HepG2 (cell line): ENCODE data around the gene ATP2A2. TPM values are rescaled to one million over a fixed set of nuclear protein-coding genes. Genes with fewer than 3 reads are reported as not detected.

Experiments
- CREBL2 ChIP-seq: sonication (generic); formaldehyde crosslinking; IDR thresholded peaks from 2 replicates; pipeline ENCODE4 v1.8.1; 2023; ENCODE audit warnings: missing genetic modification reagents, mild to moderate bottlenecking, borderline replicate concordance
- HNF1A ChIP-seq, 2 experiments: sonication (generic) in 1 of 2; formaldehyde crosslinking in 1 of 2; IDR thresholded peaks; 2 replicates each; pipeline versions ENCODE4 v1.4.0 to v1.6.1; 2016 to 2020; ENCODE audit warnings: borderline replicate concordance in 1 of 2, low read depth in 1 of 2, mild to moderate bottlenecking in 1 of 2, missing genetic modification reagents in 1 of 2
- KDM5A ChIP-seq: fragments of 200-600 bp; sonication (generic); IDR thresholded peaks from 2 replicates; pipeline ENCODE4 v1.7.0; 2018; ENCODE audit warnings: antibody characterized with exemption, mild to moderate bottlenecking, low read length, borderline replicate concordance
- PAX8 ChIP-seq: sonication (generic); formaldehyde crosslinking; IDR thresholded peaks from 2 replicates; pipeline ENCODE4 v1.8.0; 2022; ENCODE audit warnings: mild to moderate bottlenecking, missing genetic modification reagents, borderline replicate concordance
- RERE ChIP-seq: IDR thresholded peaks from 2 replicates; pipeline ENCODE4 v1.6.1; 2016; ENCODE audit warnings: low read depth, missing genetic modification reagents, missing compliant biosample characterization
- SIN3A ChIP-seq: IDR thresholded peaks from 2 replicates; pipeline ENCODE4 v1.6.1; 2011; ENCODE audit warnings: low read depth, mild to moderate bottlenecking, control low read depth, low read length, borderline replicate concordance
- TBL1XR1 ChIP-seq: fragments of 150-350 bp; IDR thresholded peaks from 2 replicates; pipeline ENCODE4 v1.6.1; 2014; ENCODE audit warnings: borderline replicate concordance, low read length; ENCODE audit not compliant: partially characterized antibody
- TERF1 ChIP-seq: sonication (generic); formaldehyde crosslinking; IDR thresholded peaks from 2 replicates; pipeline ENCODE4 v1.8.0; 2022; ENCODE audit warnings: mild to moderate bottlenecking, missing genetic modification reagents, moderate library complexity
- ZBTB26 ChIP-seq: IDR thresholded peaks from 2 replicates; pipeline ENCODE4 v1.6.1; 2016; ENCODE audit warnings: missing compliant biosample characterization, missing genetic modification reagents, borderline replicate concordance
- ZBTB7A ChIP-seq: sonication (generic); formaldehyde crosslinking; IDR thresholded peaks from 2 replicates; pipeline ENCODE4 v1.8.0; 2022; ENCODE audit warnings: mild to moderate bottlenecking, missing genetic modification reagents
- ZNF256 ChIP-seq: sonication (generic); formaldehyde crosslinking; conservative IDR thresholded peaks from 2 replicates; pipeline ENCODE4 v1.4.0; 2020; ENCODE audit warnings: missing genetic modification reagents
- ZNF614 ChIP-seq: IDR thresholded peaks from 2 replicates; pipeline ENCODE4 v1.6.1; 2018; ENCODE audit warnings: missing biosample characterization, missing genetic modification reagents, inconsistent platforms, borderline replicate concordance
- ZNF615 ChIP-seq: sonication (generic); formaldehyde crosslinking; IDR thresholded peaks from 2 replicates; pipeline ENCODE4 v1.5.0; 2020; ENCODE audit warnings: mild to moderate bottlenecking, missing genetic modification reagents, borderline replicate concordance
- ZNF672 ChIP-seq: sonication (generic); formaldehyde crosslinking; IDR thresholded peaks from 2 replicates; pipeline ENCODE4 v1.8.1; 2022; ENCODE audit warnings: missing genetic modification reagents
- polyA plus RNA-seq, 8 experiments: library from polyadenylated mRNA; depleted of rRNA in 3 of 8; stranded (reverse) in 7 of 8; unstranded in 1 of 8; fragments of >200 nt; fragmentation: Illumina TruSeq in 4 of 8; extraction: Trizol in 4 of 8; gene quantifications; 2 replicates each; pipeline versions ENCODE4 v1.2.1 to v1.2.3, GENCODE V29; 2011 to 2016; ENCODE audit warnings: low read depth in 4 of 8, missing spikeins in 1 of 8, mixed read lengths in 1 of 8; ENCODE audit not compliant: insufficient read depth in 1 of 8
- total RNA-seq, 5 experiments: library from RNA; depleted of rRNA; stranded (reverse); fragments of >200 nt; fragmentation: Illumina TruSeq; extraction: Trizol; gene quantifications; 2 replicates each; pipeline ENCODE4 v1.2.3, GENCODE V29; 2016; ENCODE audit warnings: low read depth in 1 of 5

ATP2A2 gene
- total and polyA plus RNA-seq, 2 of the 13 experiments (the other 11 are each of a cell fraction or from before 2014, with no cell fraction given) = 35.4 to 85.5 TPM

- TF ChIP-seq HNF1A (IDR thresholded peaks at IDR 0.05; ENCODE audit: low read depth) (peak; percentile 75; the same call in 1 of the 2 replicates), HNF1A (CRISPR knock-in tag; IDR thresholded peaks at IDR 0.05; ENCODE audit: borderline replicate concordance) (peak; percentile 93), PAX8 (CRISPR knock-in tag) (no peak), ZNF614 (CRISPR knock-in tag) (peak; percentile 80; the same call in 1 of the 2 replicates), RERE (CRISPR knock-in tag) (peak; percentile 37; the same call in 1 of the 2 replicates), SIN3A (peak; percentile 23; the same call in 1 of the 2 replicates), TERF1 (CRISPR knock-in tag) (no peak), ZNF256 (no peak), ZBTB26 (CRISPR knock-in tag) (no peak), CREBL2 (CRISPR knock-in tag) (no peak), TBL1XR1 (no peak), ZNF615 (CRISPR knock-in tag) (no peak), ZNF672 (CRISPR knock-in tag) (no peak), KDM5A (no peak), ZBTB7A (CRISPR knock-in tag) (0 out of 2 replicates have a peak, but pooled peaks have one; percentile 55)
Measured at GRCh38 chr12:110247340-110248095, 33.5 kb upstream of the ATP2A2 start (continued).
